ENCODE results near the gene ANAPC15. TPM values are rescaled to one million over a fixed set of nuclear protein-coding genes. Genes with fewer than 3 reads are reported as not detected.

ANAPC15 gene
- total RNA-seq, 1 donor from 2014 or later, result 25.3 TPM

- DNase-seq (ENCODE audit: low read depth), result peak; percentile 75
Measured at GRCh38 chr11:72085621-72086351, 26.7 kb downstream of the ANAPC15 start.

- no peak for DNase-seq (ENCODE audit: low read depth)
Measured at GRCh38 chr11:72084965-72085364, 27.5 kb downstream of the ANAPC15 start.

- no peak for DNase-seq (ENCODE audit: low read depth)
Measured at GRCh38 chr11:72084076-72084475, 28.4 kb downstream of the ANAPC15 start.

GRCh38 chr11:72083414-72083813 is 29.1 kb downstream of the ANAPC15 start:
- DNase-seq (ENCODE audit: low read depth), result no peak

GRCh38 chr11:72081821-72082453 is 30.6 kb downstream of the ANAPC15 start:
- DNase-seq (ENCODE audit: low read depth), result no peak

- DNase-seq (ENCODE audit: low read depth), result no peak
Measured at GRCh38 chr11:72081184-72081644, 31.3 kb downstream of the ANAPC15 start.

- peak; percentile 100 for DNase-seq (ENCODE audit: low read depth)
Measured at GRCh38 chr11:72080326-72081183, 31.9 kb downstream of the ANAPC15 start, which contains the start of the genes LRRC51 and NUMA1. Gene LRRC51, plus strand, starts transcription at chr11:72080850. Its CDS starts 8,234 bp downstream, at chr11:72089084. Gene NUMA1, minus strand, starts transcription at chr11:72080542. Its CDS starts 44,599 bp downstream, at chr11:72035943.

- no peak for DNase-seq (ENCODE audit: low read depth)
Measured at GRCh38 chr11:72079819-72080325, 32.6 kb downstream of the ANAPC15 start.

- DNase-seq (ENCODE audit: low read depth), result no peak
Measured at GRCh38 chr11:72078477-72078876, 34.0 kb downstream of the ANAPC15 start.

GRCh38 chr11:72075756-72076155 is 36.7 kb downstream of the ANAPC15 start:
- DNase-seq (ENCODE audit: low read depth), result no peak

- no peak for DNase-seq (ENCODE audit: low read depth)
Measured at GRCh38 chr11:72075109-72075508, 37.4 kb downstream of the ANAPC15 start.

GRCh38 chr11:72072348-72072747 is 40.1 kb downstream of the ANAPC15 start:
- peak; percentile 48 for DNase-seq (ENCODE audit: low read depth)

GRCh38 chr11:72070491-72070890 is 42.0 kb downstream of the ANAPC15 start:
- no peak for DNase-seq (ENCODE audit: low read depth)

- peak; percentile 86 for DNase-seq (ENCODE audit: low read depth)
Measured at GRCh38 chr11:72069787-72070251, 42.7 kb downstream of the ANAPC15 start.

- no peak for DNase-seq (ENCODE audit: low read depth)
Measured at GRCh38 chr11:72069200-72069599, 43.3 kb downstream of the ANAPC15 start.

- no peak for DNase-seq (ENCODE audit: low read depth)
Measured at GRCh38 chr11:72067676-72068075, 44.8 kb downstream of the ANAPC15 start.

- DNase-seq (ENCODE audit: low read depth), result no peak
Measured at GRCh38 chr11:72067266-72067665, 45.2 kb downstream of the ANAPC15 start.

- DNase-seq (ENCODE audit: low read depth), result no peak
Measured at GRCh38 chr11:72066855-72067254, 45.6 kb downstream of the ANAPC15 start.

GRCh38 chr11:72061739-72062396 is 50.6 kb downstream of the ANAPC15 start:
- no peak for DNase-seq (ENCODE audit: low read depth)

Measured in myocyte (in vitro differentiated cells).